H9 (cell line): ENCODE data around the gene C16orf90. TPM values are rescaled to one million over a fixed set of nuclear protein-coding genes. Genes with fewer than 3 reads are reported as not detected.

ENCODE experiments used
- DNase-seq: peaks from one replicate; pipeline ENCODE4 v3.0.0-alpha.2; 2017
- H2AFZ ChIP-seq: one replicate; pipeline ENCODE4 v1.6.1; 2013; ENCODE audit warnings: mild to moderate bottlenecking, low read length, control low read depth, moderate library complexity
- H2AK5ac ChIP-seq: 2 replicates; pipeline ENCODE4 v1.6.1; 2013; ENCODE audit warnings: low read length, control low read depth, mixed read lengths; ENCODE audit not compliant: insufficient read length
- H2BK120ac ChIP-seq: one replicate; pipeline ENCODE4 v1.6.1; 2013; ENCODE audit warnings: low read depth, mild to moderate bottlenecking, low read length, control low read depth, inconsistent platforms; ENCODE audit not compliant: poor library complexity, severe bottlenecking
- H2BK12ac ChIP-seq: 2 replicates; pipeline ENCODE4 v1.6.1; 2013; ENCODE audit warnings: low read length, control low read depth, mixed read lengths, low read depth; ENCODE audit not compliant: insufficient read length
- H2BK15ac ChIP-seq: 2 replicates; pipeline ENCODE4 v1.6.1; 2013; ENCODE audit warnings: low read depth, low read length, control low read depth
- H2BK20ac ChIP-seq: one replicate; pipeline ENCODE4 v1.6.1; 2013; ENCODE audit warnings: low read depth, mild to moderate bottlenecking, low read length, control low read depth, inconsistent platforms; ENCODE audit not compliant: poor library complexity, severe bottlenecking
- H2BK5ac ChIP-seq: 2 replicates; pipeline ENCODE4 v1.6.1; 2013; ENCODE audit warnings: low read length, control low read depth, mixed read lengths; ENCODE audit not compliant: insufficient read length
- H3K14ac ChIP-seq: 2 replicates; pipeline ENCODE4 v1.6.1; 2013; ENCODE audit warnings: low read length, control low read depth; ENCODE audit not compliant: insufficient read depth
- H3K18ac ChIP-seq: 2 replicates; pipeline ENCODE4 v1.6.1; 2013; ENCODE audit warnings: low read depth, mild to moderate bottlenecking, mixed read lengths, low read length, control low read depth; ENCODE audit not compliant: insufficient read length
- H3K23ac ChIP-seq: 2 replicates; pipeline ENCODE4 v1.6.1; 2013; ENCODE audit warnings: low read length, control low read depth, mixed read lengths, low read depth; ENCODE audit not compliant: insufficient read length
- H3K23me2 ChIP-seq: 2 replicates; pipeline ENCODE4 v1.6.1; 2013; ENCODE audit warnings: low read depth, mild to moderate bottlenecking, mixed read lengths, low read length, control low read depth; ENCODE audit not compliant: insufficient read length, poor library complexity, severe bottlenecking
- H3K27ac ChIP-seq: 2 replicates; pipeline ENCODE4 v1.5.1; 2013; ENCODE audit warnings: low read length, control low read depth, mixed read lengths, low read depth; ENCODE audit not compliant: insufficient read length
- H3K27me3 ChIP-seq: 2 replicates; pipeline ENCODE4 v1.6.1; 2013; ENCODE audit warnings: low read length, control low read depth, inconsistent platforms; ENCODE audit not compliant: insufficient read depth
- H3K4ac ChIP-seq: 2 replicates; pipeline ENCODE4 v1.6.1; 2013; ENCODE audit warnings: low read depth, mild to moderate bottlenecking, control low read depth, inconsistent platforms, low read length, moderate library complexity
- H3K4me1 ChIP-seq: 2 replicates; pipeline ENCODE4 v1.6.1; 2013; ENCODE audit warnings: low read length, control low read depth, inconsistent platforms; ENCODE audit not compliant: insufficient read depth
- H3K4me2 ChIP-seq: 2 replicates; pipeline ENCODE4 v1.6.1; 2013; ENCODE audit warnings: low read length, control low read depth, mixed read lengths; ENCODE audit not compliant: insufficient read length, insufficient read depth
- H3K56ac ChIP-seq: 2 replicates; pipeline ENCODE4 v1.6.1; 2013; ENCODE audit warnings: low read depth, mild to moderate bottlenecking, mixed read lengths, low read length, control low read depth; ENCODE audit not compliant: insufficient read length
- H3K79me1 ChIP-seq: 2 replicates; pipeline ENCODE4 v1.6.1; 2013; ENCODE audit warnings: low read depth, mild to moderate bottlenecking, moderate library complexity, low read length, control low read depth, inconsistent platforms; ENCODE audit not compliant: insufficient read depth, poor library complexity, severe bottlenecking
- H3K79me2 ChIP-seq: 2 replicates; pipeline ENCODE4 v1.6.1; 2013; ENCODE audit warnings: low read length, control low read depth, inconsistent platforms; ENCODE audit not compliant: insufficient read depth
- H3K9ac ChIP-seq: 2 replicates; pipeline ENCODE4 v1.6.1; 2013; ENCODE audit warnings: low read length, control low read depth, mixed read lengths; ENCODE audit not compliant: insufficient read length; ENCODE audit errors: extremely low read depth
- H3K9me3 ChIP-seq: one replicate; pipeline ENCODE4 v1.6.1; 2013; ENCODE audit warnings: low read depth, low read length, inconsistent platforms; ENCODE audit not compliant: control insufficient read depth
- H3T11ph ChIP-seq: one replicate; pipeline ENCODE4 v1.6.1; 2013; ENCODE audit warnings: mild to moderate bottlenecking, low read length, control low read depth, inconsistent platforms
- H4K20me1 ChIP-seq: one replicate; pipeline ENCODE4 v1.6.1; 2013; ENCODE audit not compliant: control insufficient read depth, insufficient read length, insufficient read depth
- H4K5ac ChIP-seq: 2 replicates; pipeline ENCODE4 v1.6.1; 2013; ENCODE audit warnings: low read depth, mild to moderate bottlenecking, mixed read lengths, low read length, control low read depth; ENCODE audit not compliant: insufficient read length
- H4K8ac ChIP-seq: replicated peaks from 2 replicates; pipeline ENCODE4 v1.6.1; 2013; ENCODE audit warnings: low read length, control low read depth, mixed read lengths, low read depth; ENCODE audit not compliant: insufficient read length
- H4K91ac ChIP-seq: 2 replicates; pipeline ENCODE4 v1.6.1; 2013; ENCODE audit warnings: low read depth, mild to moderate bottlenecking, moderate library complexity, mixed read lengths, low read length, control low read depth; ENCODE audit not compliant: insufficient read length
- H3K27ac Mint-ChIP-seq, 3 experiments: 2 replicates in 2 of 3; 3 replicates in 1 of 3; pipeline ENCODE4 v1.8.0; 2020 to 2021; ENCODE audit warnings: mixed read lengths in 3 of 3, mild to moderate bottlenecking in 1 of 3, moderate library complexity in 1 of 3
- H3K27me3 Mint-ChIP-seq: 2 replicates; pipeline ENCODE4 v1.8.0; 2021; ENCODE audit warnings: low read depth, mild to moderate bottlenecking, moderate library complexity, mixed read lengths
- H3K36me3 Mint-ChIP-seq, 3 experiments: 2 replicates in 2 of 3; 3 replicates in 1 of 3; pipeline ENCODE4 v1.8.0; 2020 to 2021; ENCODE audit warnings: low read depth in 3 of 3, mixed read lengths in 3 of 3; ENCODE audit not compliant: insufficient read depth in 1 of 3
- H3K4me1 Mint-ChIP-seq, 2 experiments: 2 replicates each; pipeline ENCODE4 v1.8.0; 2020; ENCODE audit warnings: mixed read lengths in 2 of 2
- H3K4me3 Mint-ChIP-seq, 2 experiments: 2 replicates in 1 of 2; 3 replicates in 1 of 2; pipeline ENCODE4 v1.8.0; 2020 to 2021; ENCODE audit warnings: mild to moderate bottlenecking in 2 of 2, mixed read lengths in 2 of 2, moderate library complexity in 1 of 2
- H3K9me3 Mint-ChIP-seq, 2 experiments: 2 replicates in 1 of 2; 3 replicates in 1 of 2; pipeline ENCODE4 v1.8.0; 2020; ENCODE audit warnings: mild to moderate bottlenecking in 2 of 2, mixed read lengths in 2 of 2, moderate library complexity in 1 of 2
- CTCF ChIP-seq: fragments of 200-600 bp; sonication (generic); conservative IDR thresholded peaks from 3 replicates; pipeline ENCODE4 v1.8.0; 2021; ENCODE audit warnings: antibody characterized with exemption, mild to moderate bottlenecking
- WGBS: extraction: QIAGEN DNeasy Blood & Tissue Kit; methylation state at CpG from one replicate; pipeline ENCODE4 v1.1.7; 2013; ENCODE audit warnings: missing lambda C conversion rate, low lambda C conversion rate, mixed read lengths; ENCODE audit not compliant: insufficient read length; ENCODE audit errors: extremely low coverage; 5-methylcytosine and 5-hydroxymethylcytosine counted together
- total RNA-seq: library from RNA; stranded (reverse); gene quantifications from 2 replicates; pipeline ENCODE4 v1.2.1, GENCODE V29; 2021

C16orf90 gene
- total RNA-seq, 1 experiment from 2014 or later, result not detected

GRCh38 chr16:3458278-3458851 lies 36.9 kb downstream of the C16orf90 start:
- Histone ChIP-seq H2AFZ (no peak overlapping the region), H3K79me2 (peaks cover 20% of the 10 kb centered on the region), H3K27ac (peak overlapping the region; percentile 34), H3K9ac (peak overlapping the region; percentile 86), H2BK5ac (no peak overlapping the region), H3K23me2 (peaks cover 8% of the 10 kb centered on the region), H2BK120ac (no peak overlapping the region), H4K20me1 (no peaks in the 10 kb centered on the region), H4K5ac (no peak overlapping the region), H3T11ph (no peak overlapping the region), H2BK15ac (no peak overlapping the region), H3K18ac (peak overlapping the region; percentile 94), H2AK5ac (no peak overlapping the region), H3K9me3 (no peaks in the 10 kb centered on the region), H4K91ac (no peak overlapping the region), H3K4ac (no peak overlapping the region), H3K14ac (peak overlapping the region; percentile 96), H2BK20ac (no peak overlapping the region), H4K8ac (no peak overlapping the region), H3K4me1 (peaks cover 8% of the 10 kb centered on the region; the same call in 1 of the 2 replicates), H2BK12ac (no peak overlapping the region), H3K23ac (no peak overlapping the region), H3K56ac (no peak overlapping the region), H3K4me2 (peak overlapping the region; percentile 90), H3K27me3 (no peaks in the 10 kb centered on the region), H3K79me1 (peaks cover 7% of the 10 kb centered on the region)
- H3K27ac Mint-ChIP-seq, result peak overlapping the region; percentile 87 to 95 (median 94); a peak in 6 of 7 replicates
- no peak for DNase-seq
- H3K4me3 Mint-ChIP-seq, result peak overlapping the region; percentile 92 to 96
- H3K27me3 Mint-ChIP-seq, result no peaks in the 10 kb centered on the region
- no CpG with 5 or more reads among the region's 47 CpGs for WGBS
- no peaks in the 10 kb centered on the region for H3K36me3 Mint-ChIP-seq
- no peaks in the 10 kb centered on the region for H3K9me3 Mint-ChIP-seq
- H3K4me1 Mint-ChIP-seq, result peaks cover 35 to 38% of the 10 kb centered on the region in 2 experiments
- TF ChIP-seq CTCF, result no peak
